ENCODE measurements around the gene MSANTD3. TPM values are rescaled to one million over a fixed set of nuclear protein-coding genes. Genes with fewer than 3 reads are reported as not detected.

Gene MSANTD3
- total RNA-seq, 1 experiment from 2014 or later = 53.2 TPM

DNA sequence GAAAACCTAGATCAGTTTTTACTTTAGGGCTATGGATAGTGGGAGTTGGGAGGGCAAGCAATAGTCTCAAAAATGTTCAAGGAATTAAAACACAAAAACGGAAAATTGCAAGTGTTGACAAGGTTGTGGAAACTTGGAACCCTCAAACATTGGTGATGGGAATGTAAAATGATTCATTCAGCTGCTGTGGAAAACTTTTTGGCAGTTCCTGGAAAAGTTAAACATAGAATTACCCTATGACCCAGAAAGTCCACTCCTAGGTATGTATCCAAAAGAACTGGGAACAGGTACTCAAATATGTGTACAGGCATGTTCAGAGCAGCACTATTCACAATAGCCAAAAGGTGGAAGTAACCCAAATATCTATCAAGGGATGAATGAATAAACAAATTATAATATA is 1.2 kb upstream of the MSANTD3 start:
- Histone ChIP-seq H2AFZ (peak overlapping the region; percentile 98), H4K20me1 (ENCODE audit: insufficient read depth) (no peaks in the 10 kb centered on the region), H3K9me2 (ENCODE audit: insufficient read depth) (no peaks in the 10 kb centered on the region), H3K36me3 (ENCODE audit: low read depth) (no peaks in the 10 kb centered on the region), H3K9me3 (ENCODE audit: insufficient read depth, low read depth) (no peaks in the 10 kb centered on the region), H3K4me1 (replicated peaks; ENCODE audit: insufficient read depth) (peaks cover 40% of the 10 kb centered on the region), H3K27me3 (ENCODE audit: insufficient read depth, low read depth) (no peaks in the 10 kb centered on the region), H3K79me2 (ENCODE audit: low read depth) (peaks cover 29% of the 10 kb centered on the region), H3F3A (ENCODE audit: insufficient read depth, low read depth) (peaks cover 36% of the 10 kb centered on the region), H3K27ac (peak overlapping the region; percentile 89), H3K4me2 (peak overlapping the region; percentile 89), H3K4me3 (peak overlapping the region; percentile 96)
- DNase-seq = no peak
- POLR2A ChIA-PET (ENCODE audit: unreplicated experiment) = interaction anchor here (0.6 kb wide), 1 partner anchor 1194 kb away, joined by 5 read pairs; no protein-coding TSS in a partner anchor
- TF ChIP-seq, protein P1, sequence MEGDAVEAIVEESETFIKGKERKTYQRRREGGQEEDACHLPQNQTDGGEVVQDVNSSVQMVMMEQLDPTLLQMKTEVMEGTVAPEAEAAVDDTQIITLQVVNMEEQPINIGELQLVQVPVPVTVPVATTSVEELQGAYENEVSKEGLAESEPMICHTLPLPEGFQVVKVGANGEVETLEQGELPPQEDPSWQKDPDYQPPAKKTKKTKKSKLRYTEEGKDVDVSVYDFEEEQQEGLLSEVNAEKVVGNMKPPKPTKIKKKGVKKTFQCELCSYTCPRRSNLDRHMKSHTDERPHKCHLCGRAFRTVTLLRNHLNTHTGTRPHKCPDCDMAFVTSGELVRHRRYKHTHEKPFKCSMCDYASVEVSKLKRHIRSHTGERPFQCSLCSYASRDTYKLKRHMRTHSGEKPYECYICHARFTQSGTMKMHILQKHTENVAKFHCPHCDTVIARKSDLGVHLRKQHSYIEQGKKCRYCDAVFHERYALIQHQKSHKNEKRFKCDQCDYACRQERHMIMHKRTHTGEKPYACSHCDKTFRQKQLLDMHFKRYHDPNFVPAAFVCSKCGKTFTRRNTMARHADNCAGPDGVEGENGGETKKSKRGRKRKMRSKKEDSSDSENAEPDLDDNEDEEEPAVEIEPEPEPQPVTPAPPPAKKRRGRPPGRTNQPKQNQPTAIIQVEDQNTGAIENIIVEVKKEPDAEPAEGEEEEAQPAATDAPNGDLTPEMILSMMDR (conservative IDR thresholded peaks at IDR 0.05) = no peak
- TF ChIP-seq EZH2 (IDR thresholded peaks at IDR 0.05; ENCODE audit: low read depth) = no peak
- CTCF ChIA-PET = no interaction called here
- intact Hi-C loops (cut with micrococcal nuclease; ENCODE audit: unreplicated experiment) = loop anchor here (2.0 to 5.0 kb wide), 3 partner anchors 15 to 603 kb away; partner anchors contain the start of gene NR4A3
- no TSS peak for BruUV-seq (replicated peaks)

DNA sequence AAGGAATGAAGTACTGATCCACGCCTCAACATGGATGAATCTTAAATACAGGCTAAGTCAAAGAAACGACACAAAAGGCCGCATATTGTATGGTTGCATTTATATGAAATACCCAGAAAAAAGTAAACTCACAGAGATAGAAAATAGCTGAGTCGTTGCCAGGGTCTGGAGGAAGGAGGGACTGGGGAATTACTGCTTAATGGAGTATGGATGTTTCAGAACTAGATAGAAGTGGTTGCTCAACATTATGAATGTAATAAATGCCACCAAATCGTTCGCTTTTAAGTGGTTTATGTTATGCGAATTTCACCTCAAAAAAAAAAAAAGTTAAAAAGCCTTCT is 784 bp upstream of the MSANTD3 start:
- ChIA-PET CTCF (interaction anchor here (0.6 kb wide), 1 partner anchor 33 kb away, joined by 13 read pairs; no protein-coding TSS in a partner anchor), POLR2A (ENCODE audit: unreplicated experiment) (interaction anchor here (0.7 kb wide), 1 partner anchor 14 kb away, joined by 7 read pairs; no protein-coding TSS in a partner anchor)
- Histone ChIP-seq H4K20me1 (ENCODE audit: insufficient read depth) (no peaks in the 10 kb centered on the region), H3K27ac (peak overlapping the region; percentile 89), H3K4me2 (peak overlapping the region; percentile 89), H3K79me2 (ENCODE audit: low read depth) (peaks cover 33% of the 10 kb centered on the region), H3K9me3 (ENCODE audit: insufficient read depth, low read depth) (no peaks in the 10 kb centered on the region), H3K27me3 (ENCODE audit: insufficient read depth, low read depth) (no peaks in the 10 kb centered on the region), H3K36me3 (ENCODE audit: low read depth) (no peaks in the 10 kb centered on the region), H2AFZ (peak overlapping the region; percentile 98), H3K9me2 (ENCODE audit: insufficient read depth) (no peaks in the 10 kb centered on the region), H3K4me3 (peak overlapping the region; percentile 96), H3K4me1 (replicated peaks; ENCODE audit: insufficient read depth) (peaks cover 40% of the 10 kb centered on the region), H3F3A (ENCODE audit: insufficient read depth, low read depth) (peaks cover 36% of the 10 kb centered on the region)
- intact Hi-C loops (cut with micrococcal nuclease; ENCODE audit: unreplicated experiment) = loop anchor here (2.0 to 5.0 kb wide), 3 partner anchors 15 to 604 kb away; partner anchors contain the start of gene NR4A3
- no peak for DNase-seq
- BruUV-seq (replicated peaks) = no TSS peak
- no peak for TF ChIP-seq EZH2 (IDR thresholded peaks at IDR 0.05; ENCODE audit: low read depth)
- TF ChIP-seq, protein P1 (conservative IDR thresholded peaks at IDR 0.05) = no peak

DNA sequence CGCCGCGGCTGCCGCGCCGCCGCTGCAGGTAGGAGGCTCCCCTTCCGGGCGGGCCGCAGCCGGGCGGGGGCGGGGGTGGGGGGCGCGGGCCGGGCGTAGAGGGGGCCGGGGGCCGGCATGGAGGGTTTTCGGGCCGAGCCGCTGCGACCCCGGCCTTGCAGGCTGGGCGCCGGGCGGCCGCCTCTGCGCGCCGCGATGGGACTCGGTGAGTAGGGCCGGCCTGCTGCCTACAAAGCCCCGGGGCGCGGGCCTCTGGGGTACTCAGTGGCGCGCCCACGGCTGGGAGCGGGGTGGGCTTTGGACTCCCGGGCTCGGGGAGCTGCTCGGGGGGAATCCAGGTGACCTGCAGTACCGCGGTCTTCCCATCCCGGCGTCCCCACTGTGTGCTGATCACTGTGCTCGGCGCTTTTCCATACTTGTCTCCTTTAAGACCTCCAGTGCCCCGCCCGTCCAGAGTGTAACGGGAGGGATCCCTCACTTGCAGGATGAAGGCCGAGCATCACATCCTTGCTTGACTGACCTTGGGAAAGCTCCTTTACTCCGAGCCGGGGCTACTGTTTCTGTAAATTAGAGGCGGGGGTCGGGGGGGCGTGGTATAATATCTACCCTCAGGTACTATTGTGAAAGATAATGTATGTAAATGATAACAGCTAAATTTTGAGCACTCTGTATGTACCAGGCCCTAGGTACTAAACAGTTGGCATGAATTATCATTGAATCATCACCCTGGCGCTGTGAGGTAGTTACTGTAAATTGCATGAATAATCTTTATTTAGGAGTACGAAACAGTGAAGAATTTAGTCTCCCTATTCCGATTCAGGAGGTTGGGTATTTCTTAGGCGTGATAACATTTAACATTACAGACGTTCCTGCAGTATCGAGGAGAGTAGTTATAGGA is 672 bp downstream of the MSANTD3 start:
- Histone ChIP-seq H3K9me2 (ENCODE audit: insufficient read depth) (no peaks in the 10 kb centered on the region), H3K9me3 (ENCODE audit: insufficient read depth, low read depth) (no peaks in the 10 kb centered on the region), H3K27ac (peak overlapping the region; percentile 84), H3K27me3 (ENCODE audit: insufficient read depth, low read depth) (no peaks in the 10 kb centered on the region), H3K79me2 (ENCODE audit: low read depth) (peaks cover 46% of the 10 kb centered on the region), H4K20me1 (ENCODE audit: insufficient read depth) (no peaks in the 10 kb centered on the region), H3K4me2 (peak overlapping the region; percentile 82), H3K36me3 (ENCODE audit: low read depth) (no peaks in the 10 kb centered on the region), H3K4me1 (replicated peaks; ENCODE audit: insufficient read depth) (peaks cover 40% of the 10 kb centered on the region), H3K4me3 (peak overlapping the region; percentile 86), H3F3A (ENCODE audit: insufficient read depth, low read depth) (peaks cover 36% of the 10 kb centered on the region), H2AFZ (peak overlapping the region; percentile 92)
- POLR2A ChIA-PET (ENCODE audit: unreplicated experiment) = interaction anchor here (0.6 to 0.7 kb wide), 3 partner anchors 10 to 83 kb away, joined by 3 to 7 read pairs (median 5); no protein-coding TSS in a partner anchor
- TF ChIP-seq, protein P1 (conservative IDR thresholded peaks at IDR 0.05) = no peak
- no peak for TF ChIP-seq EZH2 (IDR thresholded peaks at IDR 0.05; ENCODE audit: low read depth)
- CTCF ChIA-PET = interaction anchor here (0.6 kb wide), 1 partner anchor 13 kb away, joined by 11 read pairs; no protein-coding TSS in a partner anchor
- intact Hi-C loops (cut with micrococcal nuclease; ENCODE audit: unreplicated experiment) = loop anchor here (1.0 to 5.0 kb wide), 4 partner anchors 17 to 605 kb away; partner anchors contain the start of genes NR4A3 and TEX10
- DNase-seq = peak; percentile 43 to 52
- no TSS peak for BruUV-seq (replicated peaks)

All from PC-9 (cell line).